Psoas muscle (tissue), 8 donors: ENCODE measurements around the gene CLCN7. TPM values are rescaled to one million over a fixed set of nuclear protein-coding genes. Genes with fewer than 3 reads are reported as not detected.

Source experiments
- ATAC-seq, 4 donors: fragments of 200-7000 bp; cut with Tn5 transposase; one replicate each; pipeline ENCODE4 v1.9.1; 2020; ENCODE audit warnings: moderate library complexity in 3 of 4, mild to moderate bottlenecking in 2 of 4
- DNase-seq, 2 donors: peaks; one replicate each; pipeline ENCODE4 v3.0.0-alpha.2; 2020
- H3K27ac ChIP-seq: fragments of 200-600 bp; one replicate; pipeline ENCODE4 v1.8.0; 2022
- H3K27me3 ChIP-seq, 3 donors: fragments of 200-600 bp in 1 of 3; one replicate each; pipeline versions ENCODE4 v1.6.1 to v1.8.0; 2013 to 2022; ENCODE audit warnings: low read length in 2 of 3, mild to moderate bottlenecking in 2 of 3, moderate library complexity in 1 of 3; ENCODE audit not compliant: insufficient read depth in 3 of 3
- H3K36me3 ChIP-seq, 2 donors: fragments of 200-600 bp in 1 of 2; one replicate each; pipeline versions ENCODE4 v1.6.1 to v1.8.0; 2013 to 2022; ENCODE audit warnings: low read depth in 1 of 2, mild to moderate bottlenecking in 1 of 2, moderate library complexity in 1 of 2; ENCODE audit not compliant: insufficient read depth in 1 of 2
- H3K4me1 ChIP-seq: fragments of 200-600 bp; one replicate; pipeline ENCODE4 v1.8.0; 2022
- H3K4me3 ChIP-seq: fragments of 200-600 bp; one replicate; pipeline ENCODE4 v1.8.0; 2022; ENCODE audit warnings: mild to moderate bottlenecking
- H3K9me3 ChIP-seq: fragments of 200-600 bp; one replicate; pipeline ENCODE4 v1.8.0; 2022
- CTCF ChIP-seq: fragments of 200-600 bp; IDR thresholded peaks from one replicate; pipeline ENCODE4 v1.8.0; 2022; ENCODE audit warnings: antibody characterized with exemption
- WGBS, 3 donors: extraction: QIAGEN DNeasy Blood & Tissue Kit; methylation state at CpG; one replicate each; pipeline versions ENCODE4 v1.1.6 to v1.1.7; 2013; 5-methylcytosine and 5-hydroxymethylcytosine counted together
- intact Hi-C, 2 donors: fragments of 100-400 bp; cut with DNase I; formaldehyde crosslinking; loops; one replicate each; pipeline versions ENCODE4 v1.11.0 to v1.14.2; 2022
- polyA plus RNA-seq, 3 donors: library from polyadenylated mRNA; stranded (reverse); fragments of 200-250 nt; gene quantifications; one replicate each; pipeline ENCODE4 v1.2.3, GENCODE V29; 2013
- total RNA-seq, 4 donors: library from RNA; stranded (reverse); fragmentation: NEBNext Ultra II Directional in 2 of 4; extraction: Animal tissue kit (Norgen Biotek cat#: 25700) in 2 of 4; gene quantifications; one replicate each; pipeline versions ENCODE4 v1.2.1 to v1.2.4, GENCODE V29; 2021 to 2023
- donor health status: healthy with polysubstance abuse.
- donor health status: DM: no; HTN: no; CAD: no; lungs with moderate emphysema.
- donor health status: Bipolar disorder and iron deficiency.
- donor health status: healthy.
- donor health status: DM: yes; HTN: yes; CAD: no.
- donor health status: DM: no; HTN: no; CAD: no.
- donor health status: DM: no; HTN: no; CAD: no.
- donor health status: DM: yes; HTN: yes; CAD: no.

CLCN7 gene
- total and polyA plus RNA-seq, 7 donors, result 27.0 to 65.4 (median 41.2) TPM

GRCh38 chr16:1455190-1456171 lies 19.3 kb downstream of the CLCN7 start:
- H3K4me3 ChIP-seq, result no peak overlapping the region
- WGBS, 3 donors, result 91 to 94% (median 91%) methylated on average over 37 to 41 of the region's 41 CpGs
- H3K36me3 ChIP-seq, result peaks cover 4 to 90% of the 10 kb centered on the region in 2 donors
- DNase-seq, result no peak
- H3K27ac ChIP-seq, result no peak overlapping the region
- no peaks in the 10 kb centered on the region for H3K9me3 ChIP-seq
- TF ChIP-seq CTCF, result no peak
- no peaks in the 10 kb centered on the region for H3K4me1 ChIP-seq
- no peaks in the 10 kb centered on the region for H3K27me3 ChIP-seq
- ATAC-seq, result no peak
- intact Hi-C loops, result no loop called here

- WGBS, 3 donors, result 90 to 92% (median 92%) methylated on average over 14 to 17 of the region's 17 CpGs
- H3K27ac ChIP-seq, result no peak overlapping the region
- no peak overlapping the region for H3K4me3 ChIP-seq
- no peak for TF ChIP-seq CTCF
- no peaks in the 10 kb centered on the region for H3K27me3 ChIP-seq
- no peaks in the 10 kb centered on the region for H3K9me3 ChIP-seq
- peaks cover 2 to 93% of the 10 kb centered on the region in 2 donors for H3K36me3 ChIP-seq
- DNase-seq (no peak), ATAC-seq (no peak)
- intact Hi-C loops, result no loop called here
- no peaks in the 10 kb centered on the region for H3K4me1 ChIP-seq
Observed at GRCh38 chr16:1454561-1454960, 20.3 kb downstream of the CLCN7 start.

DNA sequence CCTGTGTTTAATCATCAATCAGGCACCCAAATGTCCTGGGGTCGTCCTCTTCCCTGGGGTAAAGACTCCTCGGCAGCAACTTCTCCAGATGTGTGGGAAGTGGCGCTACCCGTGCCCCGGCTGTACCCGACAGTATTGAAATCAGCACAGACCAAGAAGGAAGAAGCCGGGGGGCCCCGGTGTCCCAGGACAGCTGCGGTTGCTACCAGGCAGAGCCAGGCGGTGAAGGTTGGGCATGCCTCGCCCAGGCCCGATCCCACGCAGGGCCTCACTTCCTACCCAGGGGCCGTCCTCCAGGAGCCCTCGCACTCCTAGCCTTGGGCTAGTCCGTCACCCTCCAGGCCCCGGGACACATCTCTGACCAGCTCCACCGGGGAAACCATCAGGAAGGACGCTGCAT lies 21.5 kb downstream of the CLCN7 start:
- Histone ChIP-seq H3K4me3 (no peak overlapping the region), H3K36me3 (peaks cover 2 to 99% of the 10 kb centered on the region in 2 donors), H3K4me1 (no peaks in the 10 kb centered on the region), H3K27ac (no peak overlapping the region), H3K9me3 (no peaks in the 10 kb centered on the region), H3K27me3 (no peaks in the 10 kb centered on the region)
- ATAC-seq, result no peak
- TF ChIP-seq CTCF, result no peak
- intact Hi-C loops, result no loop called here
- whole genome bisulfite sequencing, 3 donors, result 93 to 95% (median 94%) methylated on average over 17 to 19 of the region's 19 CpGs
- DNase-seq, result no peak

DNA sequence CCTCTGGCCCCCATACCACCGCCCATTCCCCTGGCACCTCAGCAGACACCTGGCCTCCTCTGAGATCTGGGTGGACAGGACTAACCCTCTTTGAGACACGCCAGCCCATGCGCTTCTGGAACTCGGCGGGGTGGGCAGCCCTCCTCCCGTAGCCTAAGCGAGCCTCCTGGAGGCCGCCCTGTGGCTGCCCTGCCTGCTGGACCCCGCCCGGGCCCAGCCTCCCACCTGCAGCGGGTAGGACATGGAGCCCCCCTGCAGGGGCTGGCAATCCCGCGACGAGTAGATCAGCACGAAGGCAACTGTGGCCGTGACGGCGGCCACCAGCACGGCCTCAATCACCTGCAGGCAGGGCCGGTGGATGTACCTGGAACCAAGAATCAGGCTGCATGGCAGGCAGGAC lies 22.3 kb downstream of the CLCN7 start:
- H3K9me3 ChIP-seq, result no peaks in the 10 kb centered on the region
- no peaks in the 10 kb centered on the region for H3K4me1 ChIP-seq
- no peak overlapping the region for H3K27ac ChIP-seq
- WGBS, 3 donors, result 93 to 95% (median 94%) methylated on average over 20 of the region's 20 CpGs
- no peaks in the 10 kb centered on the region for H3K27me3 ChIP-seq
- intact Hi-C loops, result no loop called here
- TF ChIP-seq CTCF, result no peak
- no peak overlapping the region for H3K4me3 ChIP-seq
- DNase-seq (no peak), ATAC-seq (no peak)
- H3K36me3 ChIP-seq, result peaks cover 2 to 99% of the 10 kb centered on the region in 2 donors
